GM20431 (cell line): ENCODE data around the gene PLPP6.

ENCODE experiments used
- in situ Hi-C: fragments of 300-500 bp; cut with MseI, MboI; formaldehyde crosslinking; loops from one replicate; pipeline ENCODE4 v1.15.0; 2020; ENCODE audit warnings: low sequenced_read_pairs; ENCODE audit not compliant: unreplicated experiment

The PLPP6 gene

GRCh38 chr9:4661165-4661564 is 929 bp upstream of the PLPP6 start:
- in situ Hi-C loops: no loop called here

GRCh38 chr9:4661611-4662010 is 483 bp upstream of the PLPP6 start:
- in situ Hi-C loops: no loop called here

GRCh38 chr9:4662989-4663792 is 1.1 kb downstream of the PLPP6 start:
- in situ Hi-C loops: no loop called here

- in situ Hi-C loops: no loop called here
Measured at GRCh38 chr9:4663956-4664355, 1.9 kb downstream of the PLPP6 start.

- in situ Hi-C loops: no loop called here
Measured at GRCh38 chr9:4665357-4665756, 3.3 kb downstream of the PLPP6 start.

- in situ Hi-C loops: no loop called here
Measured at GRCh38 chr9:4666042-4666699, 4.1 kb downstream of the PLPP6 start, which contains the start of gene SPATA6L. SPATA6L (minus strand) TSS chr9:4666480; CDS start chr9:4666250, 230 bp downstream.

GRCh38 chr9:4667681-4668080 is 5.6 kb downstream of the PLPP6 start:
- in situ Hi-C loops: no loop called here

- in situ Hi-C loops: no loop called here
Measured at GRCh38 chr9:4668604-4669003, 6.5 kb downstream of the PLPP6 start.

GRCh38 chr9:4669890-4670289 is 7.8 kb downstream of the PLPP6 start:
- in situ Hi-C loops: no loop called here

- in situ Hi-C loops: no loop called here
Measured at GRCh38 chr9:4670591-4670990, 8.5 kb downstream of the PLPP6 start.

- in situ Hi-C loops: no loop called here
Measured at GRCh38 chr9:4671737-4672136, 9.6 kb downstream of the PLPP6 start.

GRCh38 chr9:4674783-4675182 is 12.7 kb downstream of the PLPP6 start:
- in situ Hi-C loops: no loop called here

- in situ Hi-C loops: no loop called here
Measured at GRCh38 chr9:4677392-4677791, 15.3 kb downstream of the PLPP6 start.

- in situ Hi-C loops: no loop called here
Measured at GRCh38 chr9:4678679-4679267, 16.7 kb downstream of the PLPP6 start.

GRCh38 chr9:4679268-4680172 is 17.4 kb downstream of the PLPP6 start, which contains the start of gene CDC37L1:
CDC37L1 (plus strand) TSS chr9:4679569; CDS start chr9:4679768, 199 bp downstream.
- in situ Hi-C loops: no loop called here

GRCh38 chr9:4680173-4680525 is 18.1 kb downstream of the PLPP6 start:
- in situ Hi-C loops: no loop called here

- in situ Hi-C loops: no loop called here
Measured at GRCh38 chr9:4680750-4681149, 18.7 kb downstream of the PLPP6 start.

GRCh38 chr9:4684820-4685219 is 22.7 kb downstream of the PLPP6 start:
- in situ Hi-C loops: no loop called here

GRCh38 chr9:4686112-4686511 is 24.0 kb downstream of the PLPP6 start:
- in situ Hi-C loops: no loop called here

GRCh38 chr9:4686584-4686983 is 24.5 kb downstream of the PLPP6 start:
- in situ Hi-C loops: no loop called here
